LHCN-M2 (cell line): ENCODE results near the gene SLC7A14. TPM values are rescaled to one million over a fixed set of nuclear protein-coding genes. Genes with fewer than 3 reads are reported as not detected.
A peak's percentile ranks its signal among the peaks of the same experiment; 100 is the strongest.

Experiments
- DNase-seq: peaks from one replicate; pipeline ENCODE4 v3.0.0-alpha.2; 2012; ENCODE audit warnings: low read depth
- total RNA-seq: library from RNA; depleted of rRNA; stranded (reverse); fragments of >200 nt; gene quantifications from 2 replicates; pipeline ENCODE4 v1.2.3, GENCODE V29; 2014

The SLC7A14 gene
- total RNA-seq, 1 experiment from 2014 or later = 0.34 TPM

GRCh38 chr3:170497207-170498095 lies 88.4 kb downstream of the SLC7A14 start:
- no peak for DNase-seq

- DNase-seq = no peak
Observed at GRCh38 chr3:170496868-170497140, 89.1 kb downstream of the SLC7A14 start.

GRCh38 chr3:170496026-170496867 lies 89.6 kb downstream of the SLC7A14 start:
- DNase-seq = no peak

GRCh38 chr3:170494766-170495165 lies 91.1 kb downstream of the SLC7A14 start:
- no peak for DNase-seq

GRCh38 chr3:170493712-170494182 lies 92.1 kb downstream of the SLC7A14 start:
- no peak for DNase-seq

GRCh38 chr3:170491901-170492300 lies 94.0 kb downstream of the SLC7A14 start:
- DNase-seq = no peak

GRCh38 chr3:170490828-170491560 lies 94.9 kb downstream of the SLC7A14 start:
- DNase-seq = no peak

- peak; percentile 67 for DNase-seq
Observed at GRCh38 chr3:170488802-170489201, 97.1 kb downstream of the SLC7A14 start.

- no peak for DNase-seq
Observed at GRCh38 chr3:170487031-170487430, 98.8 kb downstream of the SLC7A14 start.

GRCh38 chr3:170486398-170486797 lies 99.5 kb downstream of the SLC7A14 start:
- DNase-seq = no peak

GRCh38 chr3:170485696-170486095 lies 100.2 kb downstream of the SLC7A14 start:
- no peak for DNase-seq

GRCh38 chr3:170485294-170485693 lies 100.6 kb downstream of the SLC7A14 start:
- no peak for DNase-seq

GRCh38 chr3:170484869-170485268 lies 101.0 kb downstream of the SLC7A14 start:
- DNase-seq = no peak

- DNase-seq = no peak
Observed at GRCh38 chr3:170483485-170484262, 102.2 kb downstream of the SLC7A14 start.

GRCh38 chr3:170482199-170482598 lies 103.7 kb downstream of the SLC7A14 start:
- DNase-seq = no peak

GRCh38 chr3:170480111-170480510 lies 105.8 kb downstream of the SLC7A14 start:
- DNase-seq = no peak

GRCh38 chr3:170477395-170477794 lies 108.5 kb downstream of the SLC7A14 start:
- DNase-seq = no peak

GRCh38 chr3:170476291-170476690 lies 109.6 kb downstream of the SLC7A14 start:
- peak; percentile 27 for DNase-seq

GRCh38 chr3:170475092-170475685 lies 110.7 kb downstream of the SLC7A14 start:
- DNase-seq = no peak

- no peak for DNase-seq
Observed at GRCh38 chr3:170473358-170473757, 112.5 kb downstream of the SLC7A14 start.

- no peak for DNase-seq
Observed at GRCh38 chr3:170471149-170471548, 114.7 kb downstream of the SLC7A14 start.
